HG02588 (cell line): ENCODE measurements around the gene ATP6V1C2.
"Not testable (repeated sequence)": the region's sequence is repeated elsewhere in the genome, so short reads cannot be mapped to it uniquely, and the experiment has no call there.

Experiments
- ATAC-seq: cut with Tn5 transposase; IDR thresholded peaks from one replicate; pipeline ENCODE4 v1.9.1; 2021; ENCODE audit warnings: mild to moderate bottlenecking, moderate library complexity; ENCODE audit not compliant: unreplicated experiment

The ATP6V1C2 gene

GRCh38 chr2:10765914-10766313 lies 44.5 kb downstream of the ATP6V1C2 start:
- no peak for ATAC-seq

DNA sequence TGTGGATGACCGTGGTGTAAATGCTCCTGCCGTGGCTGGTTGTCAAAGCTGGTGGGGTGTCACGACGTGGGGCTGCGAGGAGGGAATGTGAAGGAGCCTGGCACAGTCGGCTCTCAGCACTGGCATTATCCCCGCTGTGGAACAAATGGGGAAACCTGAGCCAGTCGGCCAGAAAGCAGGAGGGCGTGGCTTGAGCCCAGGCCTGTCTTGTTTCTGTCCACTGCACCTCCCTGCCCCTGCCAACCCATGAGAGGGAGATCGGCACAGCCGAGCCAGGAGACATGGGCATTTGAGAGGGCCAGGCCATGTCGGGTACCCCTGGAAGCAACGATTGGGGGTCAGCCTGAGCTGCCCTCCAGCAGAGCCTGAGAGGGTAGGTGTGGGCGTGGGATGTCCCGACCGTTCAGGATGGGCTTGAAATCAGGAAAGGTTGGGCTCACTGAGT lies 46.7 kb downstream of the ATP6V1C2 start:
- no peak for ATAC-seq

GRCh38 chr2:10770956-10771750 lies 49.7 kb downstream of the ATP6V1C2 start:
- ATAC-seq, result no peak

GRCh38 chr2:10771786-10772185 lies 50.4 kb downstream of the ATP6V1C2 start:
- no peak for ATAC-seq

DNA sequence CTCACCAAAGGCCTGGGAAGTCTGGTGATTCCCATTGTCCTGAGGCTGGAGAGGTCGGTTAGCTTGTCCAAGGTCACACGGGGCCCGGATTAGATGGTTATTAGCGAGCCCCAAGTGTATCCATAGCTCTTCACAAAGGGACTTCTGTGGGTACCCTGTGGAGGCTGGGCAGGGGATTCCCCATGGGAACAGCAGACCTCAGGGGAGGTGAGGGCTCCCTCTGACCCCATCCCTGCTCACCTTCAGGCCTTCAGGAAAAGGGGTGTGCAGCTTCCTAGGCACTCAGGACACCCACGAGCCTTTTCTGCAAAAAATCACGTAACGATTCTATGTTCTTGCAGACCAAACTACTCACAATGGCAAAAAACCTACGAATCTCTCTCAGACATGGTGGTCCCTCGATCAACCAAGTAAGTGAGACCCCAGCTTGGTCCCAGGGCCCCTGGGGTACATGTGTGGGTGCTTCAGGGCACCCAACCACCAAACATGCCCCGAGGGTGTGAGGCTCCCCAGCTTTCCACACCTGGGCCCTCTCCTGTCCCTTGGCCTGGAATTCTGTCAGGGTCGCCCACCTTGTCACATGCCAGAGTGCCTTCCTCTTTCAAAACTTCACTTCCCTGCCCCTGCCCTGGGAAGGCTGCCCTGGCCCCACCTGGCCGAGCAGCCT lies 50.9 kb downstream of the ATP6V1C2 start:
- no peak for ATAC-seq

DNA sequence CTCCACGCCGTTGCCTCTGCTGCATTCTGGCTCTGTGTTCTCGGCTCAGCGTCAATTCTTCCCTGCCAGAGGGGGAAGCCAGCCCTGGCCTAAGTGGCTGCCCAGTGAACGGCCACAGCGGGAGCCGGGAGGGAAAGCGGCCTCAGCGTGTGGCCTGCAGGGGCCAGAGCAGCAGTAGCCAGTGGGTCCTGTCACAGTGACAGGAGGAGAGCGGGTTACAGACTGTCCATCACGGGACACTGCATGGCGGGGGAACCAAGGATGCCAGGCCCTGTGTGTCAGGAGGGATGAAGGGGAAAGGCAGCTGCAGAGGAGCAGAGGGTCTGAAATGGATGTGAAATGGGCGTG lies 51.4 kb downstream of the ATP6V1C2 start:
- no peak for ATAC-seq

GRCh38 chr2:10773821-10774341 lies 52.5 kb downstream of the ATP6V1C2 start:
- no peak for ATAC-seq

DNA sequence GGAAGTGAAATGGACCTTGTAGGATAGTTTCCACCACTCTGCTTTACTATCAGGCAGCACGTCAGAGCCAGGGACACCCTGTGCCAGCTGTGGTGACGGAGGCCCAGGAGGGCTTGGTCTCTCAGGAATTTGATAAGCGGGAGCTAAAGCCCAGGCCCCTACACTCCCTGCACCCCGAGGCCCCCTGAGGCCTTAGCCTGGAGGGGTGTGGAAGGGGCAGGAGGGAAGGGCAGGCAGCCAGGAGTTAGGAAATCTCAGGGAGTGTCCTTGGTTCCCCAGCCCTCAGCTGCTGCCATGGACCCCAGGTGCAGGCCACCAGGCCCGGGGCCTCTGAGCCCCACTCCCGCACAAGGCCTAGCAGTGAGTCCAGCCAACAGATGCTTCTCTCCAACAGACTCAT lies 53.0 kb downstream of the ATP6V1C2 start:
- ATAC-seq, result no peak

GRCh38 chr2:10775021-10775780 lies 53.8 kb downstream of the ATP6V1C2 start:
- ATAC-seq, result no peak

GRCh38 chr2:10775831-10776230 lies 54.4 kb downstream of the ATP6V1C2 start:
- no peak for ATAC-seq

GRCh38 chr2:10776231-10776977 lies 55.0 kb downstream of the ATP6V1C2 start:
- ATAC-seq, result no peak

DNA sequence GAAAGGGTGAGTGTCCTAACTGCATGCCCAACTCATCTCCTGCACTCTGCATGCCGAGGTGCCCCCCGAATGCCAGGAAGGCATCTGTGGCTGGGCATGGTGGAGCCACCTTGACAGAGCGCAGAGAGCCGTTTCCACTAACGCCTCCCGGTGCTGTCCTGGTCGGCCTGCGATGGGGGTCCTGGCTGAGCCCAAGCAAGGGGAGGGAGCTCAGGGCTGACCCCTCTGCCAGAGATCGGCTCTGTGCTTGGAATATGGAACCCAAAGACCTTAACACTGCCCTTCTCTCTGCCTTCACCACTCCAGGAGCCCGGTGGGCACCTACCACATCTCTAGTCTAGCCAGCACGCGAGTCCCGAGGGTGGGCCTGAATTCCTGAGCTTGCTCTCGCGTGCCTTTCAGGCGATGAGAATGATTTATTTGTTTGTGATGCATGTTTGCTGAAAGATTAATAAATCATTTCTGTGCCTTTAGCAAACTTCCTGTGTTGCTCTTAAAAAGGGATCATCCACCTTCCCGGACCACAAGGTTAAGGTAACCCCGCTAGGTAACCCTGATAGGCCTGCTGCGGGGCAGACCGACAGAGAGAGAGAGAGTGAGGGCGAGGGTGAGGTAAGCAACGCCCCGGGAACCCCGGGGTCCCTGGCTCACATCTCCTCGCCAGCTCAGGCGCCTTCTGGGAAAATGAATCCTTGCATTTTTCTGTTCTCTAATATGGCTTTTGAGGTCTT lies 55.8 kb downstream of the ATP6V1C2 start:
- no peak for ATAC-seq

- no peak for ATAC-seq
Observed at GRCh38 chr2:10777842-10778723, 56.7 kb downstream of the ATP6V1C2 start.

GRCh38 chr2:10778724-10779115 lies 57.3 kb downstream of the ATP6V1C2 start:
- ATAC-seq, result no peak

DNA sequence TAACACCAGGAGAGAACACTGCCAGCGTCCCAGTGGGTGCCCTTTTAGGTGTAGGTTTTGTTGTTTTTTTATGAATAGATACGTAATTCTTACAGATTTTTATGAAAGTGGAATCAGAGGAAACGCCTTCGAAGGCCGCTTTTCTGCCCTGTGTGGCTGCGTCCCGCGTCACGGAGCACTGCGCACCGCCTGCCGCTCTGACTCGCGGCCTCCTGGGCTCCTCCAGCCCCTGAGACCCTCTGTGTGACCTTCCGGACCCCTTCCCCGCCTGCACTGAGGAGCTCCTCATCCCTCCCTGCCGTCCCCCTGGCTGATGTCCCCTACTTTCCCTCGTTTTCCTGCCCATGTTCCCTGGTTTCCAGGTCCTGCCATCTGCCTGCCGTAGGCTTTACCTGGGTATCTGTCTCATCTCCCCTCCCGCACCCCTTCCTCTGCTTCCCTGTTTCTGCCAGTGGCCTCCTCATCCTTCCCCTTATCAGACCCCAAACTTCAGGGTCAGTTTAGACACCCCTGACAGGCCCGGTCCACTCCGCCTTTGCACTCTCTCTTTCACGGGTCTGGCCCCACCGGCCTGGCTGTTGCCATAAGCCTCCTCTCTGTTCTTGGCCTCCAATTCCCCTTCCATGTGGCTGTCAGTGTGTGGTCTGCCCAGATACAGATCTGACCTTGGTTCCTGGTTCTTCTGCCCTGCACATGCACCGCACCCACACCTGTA lies 58.5 kb downstream of the ATP6V1C2 start:
- ATAC-seq, result no peak

DNA sequence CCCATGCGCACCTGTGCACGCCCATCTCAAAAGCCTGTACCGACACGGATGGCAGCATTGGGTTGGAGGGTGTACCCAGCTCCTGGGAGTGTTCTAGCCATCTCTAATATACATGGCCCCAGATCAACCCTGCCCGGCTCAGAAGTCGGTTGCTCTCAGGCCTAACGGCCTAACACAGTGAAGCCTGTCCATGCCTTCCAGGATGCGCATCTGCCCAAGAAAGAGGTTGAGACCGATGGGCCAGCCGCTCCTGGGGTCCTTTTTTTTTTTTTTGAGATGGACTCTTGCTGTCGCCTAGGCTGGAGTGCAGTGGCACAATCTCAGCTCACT lies 59.0 kb downstream of the ATP6V1C2 start:
- ATAC-seq, result no peak

DNA sequence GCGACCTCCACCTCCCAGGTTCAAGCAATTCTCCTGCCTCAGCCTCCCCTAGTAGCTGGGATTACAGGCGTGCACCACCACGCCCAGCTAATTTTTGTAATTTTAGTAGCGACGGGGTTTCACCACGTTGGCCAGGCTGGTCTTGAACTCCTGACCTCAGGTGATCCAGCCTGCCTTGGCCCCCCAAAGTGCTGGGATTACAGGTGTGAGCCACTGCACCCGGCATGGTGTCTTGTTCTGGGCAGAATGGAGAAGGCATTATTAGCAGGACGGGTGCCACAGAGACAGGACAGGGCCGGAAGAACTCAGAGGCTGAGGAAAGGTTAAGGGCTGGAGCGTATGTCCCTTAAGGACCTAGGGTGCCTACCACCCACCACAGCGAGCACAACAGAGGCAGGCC lies 59.4 kb downstream of the ATP6V1C2 start:
- ATAC-seq, result not testable (repeated sequence)

DNA sequence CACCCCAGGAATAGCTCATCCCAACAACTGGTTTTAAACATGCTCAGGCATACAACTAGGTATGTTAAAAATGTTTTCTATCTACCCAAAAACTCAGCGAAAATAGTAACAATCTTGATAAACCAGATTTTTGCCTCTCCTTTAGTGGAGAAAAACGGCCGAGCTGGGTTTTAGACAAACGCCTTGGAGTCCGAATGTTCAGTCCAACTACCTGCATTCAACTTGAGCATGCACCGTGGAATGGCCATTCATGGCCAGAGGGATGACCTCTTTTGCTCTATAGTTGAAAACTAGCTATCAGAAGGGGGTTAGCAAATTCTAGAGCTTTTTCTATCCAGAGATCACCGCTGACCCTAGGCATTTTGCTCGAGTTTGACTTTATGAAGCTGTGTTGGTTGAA lies 60.3 kb downstream of the ATP6V1C2 start:
- ATAC-seq, result no peak

GRCh38 chr2:10783421-10783820 lies 62.0 kb downstream of the ATP6V1C2 start:
- no peak for ATAC-seq
